Measurements from ENCODE around the gene HTRA1. TPM values are rescaled to one million over a fixed set of nuclear protein-coding genes. Genes with fewer than 3 reads are reported as not detected.

HTRA1 gene
- total RNA-seq, 1 experiment from 2014 or later = 22.1 TPM

GRCh38 chr10:122454603-122455080, 6.7 kb upstream of the HTRA1 start, which contains the start of gene ARMS2:
ARMS2 (plus strand) TSS chr10:122454653; CDS start chr10:122454728, 75 bp downstream.
- no peak for DNase-seq (ENCODE audit: low spot score)

DNA sequence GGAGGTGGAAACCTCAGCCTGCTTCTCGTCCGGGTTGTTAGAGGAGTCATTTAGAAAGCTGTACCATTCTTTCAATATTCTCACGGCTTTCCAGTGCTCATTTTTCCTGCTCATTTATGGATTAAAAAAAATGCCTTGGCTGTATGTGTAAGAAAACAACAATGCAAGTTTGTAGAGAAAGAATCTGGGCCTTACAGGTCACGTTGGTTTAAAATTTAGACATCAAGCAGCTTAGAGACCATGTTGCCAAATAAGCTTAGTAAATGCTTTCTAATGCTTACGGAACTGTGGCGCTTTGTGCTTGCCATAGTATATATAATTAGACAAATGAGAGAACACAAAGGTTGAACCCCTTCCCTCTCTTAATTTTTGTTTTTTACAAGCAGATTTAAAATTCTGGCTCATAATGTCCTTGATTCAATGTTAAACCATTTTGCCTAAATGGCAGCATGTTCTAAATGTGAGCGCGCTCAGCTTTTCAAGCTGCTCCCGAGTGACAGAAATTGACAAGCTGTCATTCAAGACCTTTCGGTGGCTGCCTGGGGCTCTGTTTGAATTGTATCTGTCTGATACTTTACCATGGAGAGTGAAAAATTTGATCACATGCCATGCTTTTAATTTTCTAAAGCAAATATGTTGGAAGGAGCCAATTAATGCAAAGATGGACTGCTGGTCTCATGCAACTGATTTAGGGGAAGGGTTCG, 5.8 kb upstream of the HTRA1 start:
- no peak for DNase-seq (ENCODE audit: low spot score)

DNA sequence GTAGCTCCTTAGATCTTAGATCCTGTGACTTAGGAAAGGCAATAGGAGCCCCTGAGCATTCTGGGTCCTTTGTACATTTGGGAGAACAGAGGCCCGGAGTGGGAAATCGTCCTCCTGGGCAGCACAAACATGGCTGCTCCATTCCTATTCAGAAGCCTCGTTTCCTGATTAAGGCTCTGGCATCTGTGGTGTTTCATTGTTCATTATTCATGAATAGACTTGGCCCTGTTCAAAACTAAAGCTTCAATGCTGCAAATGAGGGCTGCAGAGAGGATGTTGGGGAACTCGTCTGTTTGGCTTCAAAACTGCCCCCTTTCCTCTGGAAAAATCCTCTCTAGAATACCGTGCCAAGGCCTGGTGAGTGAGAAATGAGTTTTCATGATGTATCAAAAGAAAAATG, 3.4 kb upstream of the HTRA1 start:
- DNase-seq (ENCODE audit: low spot score) = no peak

DNA sequence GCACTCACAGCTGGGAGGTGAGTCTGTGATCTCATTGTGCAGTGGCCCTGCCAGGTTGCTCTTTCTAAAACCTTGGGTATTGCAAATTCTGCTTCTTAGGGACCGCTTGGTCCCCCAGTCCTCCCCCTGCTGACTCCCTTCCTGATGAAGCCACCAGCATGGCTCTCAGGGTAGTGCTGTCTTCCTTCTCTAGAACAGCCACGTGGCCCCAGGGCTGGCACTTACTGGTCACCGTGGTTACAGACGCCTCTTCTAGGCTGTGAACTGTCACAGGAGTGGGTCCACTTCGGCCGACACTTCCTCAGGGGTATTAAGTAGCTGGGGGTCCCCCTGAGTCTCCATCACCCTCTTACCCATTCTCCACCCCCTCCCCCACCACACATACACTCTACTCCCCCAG, 2.7 kb upstream of the HTRA1 start:
- no peak for DNase-seq (ENCODE audit: low spot score)

DNA sequence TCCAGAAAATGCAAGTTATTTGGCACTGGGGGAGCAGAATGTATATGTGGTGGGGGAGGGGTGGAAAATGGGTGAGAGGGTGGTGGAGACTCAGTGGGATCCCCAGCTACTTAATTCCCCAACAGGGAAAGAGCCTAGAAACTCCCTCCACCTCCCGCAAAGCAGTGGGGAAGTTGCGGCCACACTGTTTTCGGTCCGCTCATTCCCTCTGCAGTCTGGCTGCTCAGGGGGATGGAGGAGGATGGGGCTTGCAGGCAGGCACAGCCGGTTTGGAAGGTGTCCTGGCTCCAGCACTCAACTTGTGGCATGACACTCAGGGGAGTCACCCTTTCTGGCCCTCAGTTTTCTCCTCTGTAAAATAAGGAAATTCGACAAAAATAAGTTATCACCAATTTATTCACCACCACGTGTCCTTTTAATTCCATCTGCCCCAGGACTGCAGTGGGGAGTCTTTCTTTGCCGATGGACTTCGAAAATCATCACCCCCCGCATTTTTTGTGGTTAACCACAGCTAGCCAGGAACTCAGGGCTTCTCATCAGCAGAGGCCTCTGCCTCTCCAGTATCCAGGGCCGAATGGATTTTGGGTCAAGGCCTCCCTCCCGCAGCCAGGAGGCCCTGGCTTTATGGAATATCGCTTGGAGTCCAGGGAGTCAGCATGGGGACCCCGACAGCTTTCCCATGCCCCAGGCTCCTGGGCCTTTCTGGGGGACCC, 1.6 kb upstream of the HTRA1 start:
- peak; percentile 51 for DNase-seq (ENCODE audit: low spot score)

DNA sequence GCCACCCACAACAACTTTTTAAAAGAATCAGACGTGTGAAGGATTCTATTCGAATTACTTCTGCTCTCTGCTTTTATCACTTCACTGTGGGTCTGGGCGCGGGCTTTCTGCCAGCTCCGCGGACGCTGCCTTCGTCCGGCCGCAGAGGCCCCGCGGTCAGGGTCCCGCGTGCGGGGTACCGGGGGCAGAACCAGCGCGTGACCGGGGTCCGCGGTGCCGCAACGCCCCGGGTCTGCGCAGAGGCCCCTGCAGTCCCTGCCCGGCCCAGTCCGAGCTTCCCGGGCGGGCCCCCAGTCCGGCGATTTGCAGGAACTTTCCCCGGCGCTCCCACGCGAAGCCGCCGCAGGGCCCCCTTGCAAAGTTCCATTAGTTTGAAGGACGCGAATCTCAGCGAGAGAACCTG, 461 bp upstream of the HTRA1 start:
- DNase-seq (ENCODE audit: low spot score) = no peak

GRCh38 chr10:122461729-122462532, 578 bp downstream of the HTRA1 start:
- DNase-seq (ENCODE audit: low spot score) = no peak

GRCh38 chr10:122462533-122463465, 1.4 kb downstream of the HTRA1 start:
- no peak for DNase-seq (ENCODE audit: low spot score)

- no peak for DNase-seq (ENCODE audit: low spot score)
These were observed 2.3 kb downstream of the HTRA1 start for GRCh38 chr10:122463466-122464249.

DNA sequence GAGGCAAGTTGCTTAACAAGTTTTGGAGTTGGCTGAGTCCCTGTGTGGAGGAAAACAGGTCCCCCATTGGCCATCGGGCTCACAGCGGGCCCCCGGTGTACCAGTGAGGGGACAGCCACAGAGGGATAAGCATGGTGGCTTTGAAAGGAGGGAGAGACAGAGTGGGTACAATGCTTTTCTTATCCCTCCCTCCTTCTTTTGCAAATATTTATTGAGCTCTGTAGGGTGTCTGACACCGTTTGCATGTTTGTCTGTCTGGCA, 2.8 kb downstream of the HTRA1 start:
- no peak for DNase-seq (ENCODE audit: low spot score)

- DNase-seq (ENCODE audit: low spot score) = no peak
These were observed 3.2 kb downstream of the HTRA1 start for GRCh38 chr10:122464586-122464985.

- DNase-seq (ENCODE audit: low spot score) = no peak
These were observed 4.2 kb downstream of the HTRA1 start for GRCh38 chr10:122465401-122466040.

- no peak for DNase-seq (ENCODE audit: low spot score)
These were observed 5.6 kb downstream of the HTRA1 start for GRCh38 chr10:122466951-122467381.

DNA sequence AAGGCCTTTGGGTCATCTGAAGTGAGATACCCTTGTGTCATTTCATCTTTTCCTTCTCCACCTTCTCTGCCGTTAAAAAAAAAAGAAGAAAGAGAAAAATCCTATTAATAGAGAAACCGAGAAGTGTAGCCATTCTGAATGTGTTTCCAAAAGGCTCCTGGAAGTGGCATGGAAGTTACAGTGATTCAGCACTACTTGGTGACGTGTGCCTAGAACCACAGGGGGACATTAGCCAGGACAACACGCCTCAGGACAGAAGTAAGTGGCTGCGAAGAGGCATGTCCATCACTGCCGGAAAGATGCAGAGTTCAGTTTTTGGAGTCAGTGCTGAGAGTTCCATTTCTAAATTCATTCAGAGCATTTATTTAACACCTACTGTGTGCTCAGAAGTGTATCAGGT, 6.3 kb downstream of the HTRA1 start:
- DNase-seq (ENCODE audit: low spot score) = no peak

- DNase-seq (ENCODE audit: low spot score) = peak; percentile 2
These were observed 7.1 kb downstream of the HTRA1 start for GRCh38 chr10:122468307-122468925.

GRCh38 chr10:122468926-122469781, 7.8 kb downstream of the HTRA1 start:
- DNase-seq (ENCODE audit: low spot score) = peak; percentile 92

GRCh38 chr10:122469848-122470247, 8.5 kb downstream of the HTRA1 start:
- DNase-seq (ENCODE audit: low spot score) = no peak

DNA sequence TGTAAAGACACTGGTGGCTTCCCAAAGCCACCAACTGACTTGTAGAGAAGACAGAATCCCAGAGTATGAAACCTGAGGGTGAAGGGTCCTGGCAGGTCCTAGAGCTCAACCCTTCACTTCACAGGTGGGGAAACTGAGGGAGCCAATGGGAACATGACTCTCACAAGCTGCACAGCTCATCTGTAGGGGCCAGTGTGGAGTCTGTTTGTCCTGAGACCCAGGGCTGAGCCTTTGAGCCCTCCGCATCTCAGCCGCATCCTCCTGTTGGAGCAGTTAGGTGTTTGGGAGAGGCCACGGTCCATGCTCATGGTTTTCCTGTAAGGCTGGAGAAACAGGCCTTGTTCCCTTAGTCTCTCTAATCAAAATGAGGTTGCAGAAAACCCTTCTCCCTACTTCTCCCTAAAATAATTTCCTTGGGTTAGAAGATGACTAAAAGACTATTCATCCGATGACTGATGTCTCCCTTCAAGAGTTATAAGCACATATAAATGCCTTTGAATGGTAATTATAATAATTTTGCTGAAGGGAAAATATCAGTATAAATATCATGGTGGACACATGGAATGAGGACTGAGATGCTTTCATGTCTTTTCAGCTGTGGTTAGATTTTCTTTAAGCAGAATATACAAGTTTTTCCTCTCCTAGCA, 10.3 kb downstream of the HTRA1 start:
- DNase-seq (ENCODE audit: low spot score) = no peak

Data from A172 (cell line).